ENCODE data around the gene UQCR10. TPM values are rescaled to one million over a fixed set of nuclear protein-coding genes. Genes with fewer than 3 reads are reported as not detected.
A peak's percentile ranks its signal among the peaks of the same experiment; 100 is the strongest.

UQCR10 gene
- total RNA-seq, 1 experiment from 2014 or later, result 119 TPM

DNA sequence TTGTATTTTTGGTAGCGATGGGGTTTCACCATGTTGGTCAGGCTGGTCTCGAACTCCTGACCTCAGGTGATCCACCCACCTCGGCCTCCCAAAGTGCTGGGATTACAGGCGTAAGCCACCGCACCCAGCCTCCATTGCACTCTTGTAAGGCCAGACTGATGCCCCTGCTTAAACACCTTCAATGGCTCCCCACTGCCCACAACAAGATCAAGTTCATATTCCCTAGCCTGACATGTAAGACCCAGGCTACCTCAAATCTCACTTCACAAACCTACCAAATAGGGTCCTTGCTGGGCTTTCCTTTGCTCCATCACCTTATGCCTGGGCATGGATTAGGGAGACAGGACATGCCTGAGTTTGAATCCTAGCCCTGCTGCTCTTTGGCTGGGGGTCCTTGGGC, 13.1 kb downstream of the UQCR10 start:
- Histone ChIP-seq H3K27me3 (ENCODE audit: insufficient read depth, low read length) (no peaks in the 10 kb centered on the region), H3K4me1 (ENCODE audit: control insufficient read depth in 1 of 2, insufficient read depth in 2 of 2, low read length in 2 of 2) (peaks cover 14 to 45% of the 10 kb centered on the region in 2 experiments), H2AFZ (ENCODE audit: low read depth, low read length, poor library complexity, severe bottlenecking) (no peak overlapping the region), H3K9me3 (ENCODE audit: control insufficient read depth in 1 of 2, insufficient read depth in 1 of 2, low read depth in 1 of 2, low read length in 2 of 2) (no peaks in the 10 kb centered on the region), H3K4me3 (replicated peaks in 1 of 2; ENCODE audit: low read depth in 1 of 2, low read length in 2 of 2) (no peak overlapping the region), H4K20me1 (ENCODE audit: insufficient read depth) (no peaks in the 10 kb centered on the region), H3K9ac (ENCODE audit: low read length) (no peak overlapping the region), H3K9me2 (ENCODE audit: insufficient read depth) (no peaks in the 10 kb centered on the region), H3K79me2 (ENCODE audit: insufficient read depth, low read length) (no peaks in the 10 kb centered on the region), H3K36me3 (ENCODE audit: control insufficient read depth in 1 of 2, insufficient read depth in 2 of 2, low read length in 2 of 2) (no peaks in the 10 kb centered on the region), H3K27ac (ENCODE audit: low read depth, low read length) (no peak overlapping the region), H3K4me2 (ENCODE audit: low read length) (peak overlapping the region; percentile 43)
- DNase-seq (ENCODE audit: low read depth, low spot score), result no peak
- RAD21 ChIA-PET (ENCODE audit: low non-redundant PET in 1 of 2, low total read pairs in 2 of 2, uncharacterized antibody in 2 of 2, unreplicated experiment in 2 of 2), result no interaction called here
- CTCF ChIA-PET, result no interaction called here
- intact Hi-C loops (cut with micrococcal nuclease), result no loop called here
- no peak for ATAC-seq
- no TSS peak for BruUV-seq (replicated peaks)
- TF ChIP-seq, protein P1, sequence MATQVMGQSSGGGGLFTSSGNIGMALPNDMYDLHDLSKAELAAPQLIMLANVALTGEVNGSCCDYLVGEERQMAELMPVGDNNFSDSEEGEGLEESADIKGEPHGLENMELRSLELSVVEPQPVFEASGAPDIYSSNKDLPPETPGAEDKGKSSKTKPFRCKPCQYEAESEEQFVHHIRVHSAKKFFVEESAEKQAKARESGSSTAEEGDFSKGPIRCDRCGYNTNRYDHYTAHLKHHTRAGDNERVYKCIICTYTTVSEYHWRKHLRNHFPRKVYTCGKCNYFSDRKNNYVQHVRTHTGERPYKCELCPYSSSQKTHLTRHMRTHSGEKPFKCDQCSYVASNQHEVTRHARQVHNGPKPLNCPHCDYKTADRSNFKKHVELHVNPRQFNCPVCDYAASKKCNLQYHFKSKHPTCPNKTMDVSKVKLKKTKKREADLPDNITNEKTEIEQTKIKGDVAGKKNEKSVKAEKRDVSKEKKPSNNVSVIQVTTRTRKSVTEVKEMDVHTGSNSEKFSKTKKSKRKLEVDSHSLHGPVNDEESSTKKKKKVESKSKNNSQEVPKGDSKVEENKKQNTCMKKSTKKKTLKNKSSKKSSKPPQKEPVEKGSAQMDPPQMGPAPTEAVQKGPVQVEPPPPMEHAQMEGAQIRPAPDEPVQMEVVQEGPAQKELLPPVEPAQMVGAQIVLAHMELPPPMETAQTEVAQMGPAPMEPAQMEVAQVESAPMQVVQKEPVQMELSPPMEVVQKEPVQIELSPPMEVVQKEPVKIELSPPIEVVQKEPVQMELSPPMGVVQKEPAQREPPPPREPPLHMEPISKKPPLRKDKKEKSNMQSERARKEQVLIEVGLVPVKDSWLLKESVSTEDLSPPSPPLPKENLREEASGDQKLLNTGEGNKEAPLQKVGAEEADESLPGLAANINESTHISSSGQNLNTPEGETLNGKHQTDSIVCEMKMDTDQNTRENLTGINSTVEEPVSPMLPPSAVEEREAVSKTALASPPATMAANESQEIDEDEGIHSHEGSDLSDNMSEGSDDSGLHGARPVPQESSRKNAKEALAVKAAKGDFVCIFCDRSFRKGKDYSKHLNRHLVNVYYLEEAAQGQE (IDR thresholded peaks at IDR 0.05; ENCODE audit: low read depth), result no peak
- TF ChIP-seq, protein P2, sequence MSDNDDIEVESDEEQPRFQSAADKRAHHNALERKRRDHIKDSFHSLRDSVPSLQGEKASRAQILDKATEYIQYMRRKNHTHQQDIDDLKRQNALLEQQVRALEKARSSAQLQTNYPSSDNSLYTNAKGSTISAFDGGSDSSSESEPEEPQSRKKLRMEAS (IDR thresholded peaks at IDR 0.05), result no peak
- TF ChIP-seq POLR2A (IDR thresholded peaks at IDR 0.05; ENCODE audit: borderline replicate concordance, extremely low read depth, insufficient read depth, insufficient read length) (no peak), EGR1 (IDR thresholded peaks at IDR 0.05; ENCODE audit: low read depth) (no peak), EZH2phosphoT487 (IDR thresholded peaks at IDR 0.05; ENCODE audit: borderline replicate concordance) (no peak), CBX3 (IDR thresholded peaks at IDR 0.05; ENCODE audit: low read depth) (no peak), TCF7L2 (IDR thresholded peaks at IDR 0.05; ENCODE audit: borderline replicate concordance, extremely low read depth, insufficient read depth, insufficient read length) (no peak), ZFX (IDR thresholded peaks at IDR 0.05) (no peak), SIN3A (IDR thresholded peaks at IDR 0.05; ENCODE audit: low read depth) (no peak), FOSL1 (IDR thresholded peaks at IDR 0.05; ENCODE audit: low read depth) (no peak), ZNF274 (IDR thresholded peaks at IDR 0.05; ENCODE audit: low read depth, low read length) (no peak), ELF1 (IDR thresholded peaks at IDR 0.05; ENCODE audit: borderline replicate concordance, low read depth) (no peak), SP1 (IDR thresholded peaks at IDR 0.05; ENCODE audit: low read depth) (no peak), RAD21 (IDR thresholded peaks at IDR 0.05; ENCODE audit: low read depth) (no peak)
- TF ChIP-seq, protein P3, sequence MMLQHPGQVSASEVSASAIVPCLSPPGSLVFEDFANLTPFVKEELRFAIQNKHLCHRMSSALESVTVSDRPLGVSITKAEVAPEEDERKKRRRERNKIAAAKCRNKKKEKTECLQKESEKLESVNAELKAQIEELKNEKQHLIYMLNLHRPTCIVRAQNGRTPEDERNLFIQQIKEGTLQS (IDR thresholded peaks at IDR 0.05), result no peak
- POLR2A ChIA-PET, result no interaction called here

Measured in HCT116 (cell line).